Brain microvascular endothelial cell (primary cell): Measurements from ENCODE around the gene PADI3.
A peak's percentile ranks its signal among the peaks of the same experiment; 100 is the strongest.

ENCODE experiments used
- DNase-seq: peaks from one replicate; pipeline ENCODE4 v3.0.0-alpha.2; 2020
- H3K27ac ChIP-seq: fragments of 250-450 bp; sonication (Bioruptor Pico); 2 replicates; pipeline ENCODE4 v1.5.1; 2020; ENCODE audit warnings: mild to moderate bottlenecking, moderate library complexity
- H3K27me3 ChIP-seq: fragments of 250-450 bp; sonication (Bioruptor Pico); replicated peaks from 2 replicates; pipeline ENCODE4 v1.5.1; 2020; ENCODE audit warnings: mild to moderate bottlenecking
- H3K36me3 ChIP-seq: fragments of 250-450 bp; sonication (Bioruptor Pico); replicated peaks from 2 replicates; pipeline ENCODE4 v1.5.1; 2020; ENCODE audit warnings: mild to moderate bottlenecking
- H3K4me3 ChIP-seq: 2 replicates; pipeline ENCODE4 v1.5.1; 2011; ENCODE audit warnings: low read depth, mild to moderate bottlenecking, control low read depth, low read length, moderate library complexity
- CTCF ChIP-seq: IDR thresholded peaks from 2 replicates; pipeline ENCODE4 v1.5.1; 2011; ENCODE audit warnings: low read depth, mild to moderate bottlenecking, moderate library complexity, low read length, control low read depth, inconsistent platforms; ENCODE audit errors: missing control alignments
- in situ Hi-C: cut with HindIII; loops from 2 replicates; pipeline ENCODE4 v1.10.0; 2017; ENCODE audit warnings: low sequenced_read_pairs, low pct_ligation_motif_present

Gene PADI3

GRCh38 chr1:17273096-17273495, 24.2 kb downstream of the PADI3 start:
- in situ Hi-C loops: no loop called here
- H3K4me3 ChIP-seq: no peak overlapping the region
- no peak for TF ChIP-seq CTCF
- H3K27ac ChIP-seq: no peak overlapping the region
- no peak for DNase-seq
- no peaks in the 10 kb centered on the region for H3K27me3 ChIP-seq
- no peaks in the 10 kb centered on the region for H3K36me3 ChIP-seq

GRCh38 chr1:17274186-17275170, 25.6 kb downstream of the PADI3 start:
- peak; percentile 34 for DNase-seq
- no peaks in the 10 kb centered on the region for H3K36me3 ChIP-seq
- TF ChIP-seq CTCF: peak; percentile 92
- in situ Hi-C loops: no loop called here
- H3K27me3 ChIP-seq: no peaks in the 10 kb centered on the region
- no peak overlapping the region for H3K4me3 ChIP-seq
- H3K27ac ChIP-seq: no peak overlapping the region

GRCh38 chr1:17276568-17276967, 27.7 kb downstream of the PADI3 start:
- H3K27me3 ChIP-seq: no peaks in the 10 kb centered on the region
- H3K4me3 ChIP-seq: no peak overlapping the region
- in situ Hi-C loops: no loop called here
- TF ChIP-seq CTCF: no peak
- no peak overlapping the region for H3K27ac ChIP-seq
- DNase-seq: no peak
- no peaks in the 10 kb centered on the region for H3K36me3 ChIP-seq

GRCh38 chr1:17277511-17278159, 28.7 kb downstream of the PADI3 start:
- no peak for TF ChIP-seq CTCF
- Histone ChIP-seq H3K36me3 (no peaks in the 10 kb centered on the region), H3K4me3 (no peak overlapping the region), H3K27ac (no peak overlapping the region), H3K27me3 (no peaks in the 10 kb centered on the region)
- no peak for DNase-seq
- in situ Hi-C loops: no loop called here

- in situ Hi-C loops: no loop called here
- Histone ChIP-seq H3K27me3 (peaks cover 8% of the 10 kb centered on the region), H3K4me3 (no peak overlapping the region), H3K36me3 (no peaks in the 10 kb centered on the region), H3K27ac (no peak overlapping the region)
- DNase-seq: no peak
- TF ChIP-seq CTCF: no peak
Observed at GRCh38 chr1:17278996-17279830, 30.3 kb downstream of the PADI3 start.
